ENCODE results near the gene PPP6R2.

PPP6R2 gene, protein sequence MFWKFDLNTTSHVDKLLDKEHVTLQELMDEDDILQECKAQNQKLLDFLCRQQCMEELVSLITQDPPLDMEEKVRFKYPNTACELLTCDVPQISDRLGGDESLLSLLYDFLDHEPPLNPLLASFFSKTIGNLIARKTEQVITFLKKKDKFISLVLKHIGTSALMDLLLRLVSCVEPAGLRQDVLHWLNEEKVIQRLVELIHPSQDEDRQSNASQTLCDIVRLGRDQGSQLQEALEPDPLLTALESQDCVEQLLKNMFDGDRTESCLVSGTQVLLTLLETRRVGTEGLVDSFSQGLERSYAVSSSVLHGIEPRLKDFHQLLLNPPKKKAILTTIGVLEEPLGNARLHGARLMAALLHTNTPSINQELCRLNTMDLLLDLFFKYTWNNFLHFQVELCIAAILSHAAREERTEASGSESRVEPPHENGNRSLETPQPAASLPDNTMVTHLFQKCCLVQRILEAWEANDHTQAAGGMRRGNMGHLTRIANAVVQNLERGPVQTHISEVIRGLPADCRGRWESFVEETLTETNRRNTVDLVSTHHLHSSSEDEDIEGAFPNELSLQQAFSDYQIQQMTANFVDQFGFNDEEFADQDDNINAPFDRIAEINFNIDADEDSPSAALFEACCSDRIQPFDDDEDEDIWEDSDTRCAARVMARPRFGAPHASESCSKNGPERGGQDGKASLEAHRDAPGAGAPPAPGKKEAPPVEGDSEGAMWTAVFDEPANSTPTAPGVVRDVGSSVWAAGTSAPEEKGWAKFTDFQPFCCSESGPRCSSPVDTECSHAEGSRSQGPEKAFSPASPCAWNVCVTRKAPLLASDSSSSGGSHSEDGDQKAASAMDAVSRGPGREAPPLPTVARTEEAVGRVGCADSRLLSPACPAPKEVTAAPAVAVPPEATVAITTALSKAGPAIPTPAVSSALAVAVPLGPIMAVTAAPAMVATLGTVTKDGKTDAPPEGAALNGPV

GRCh38 chr22:50342651-50343540, at the start of gene PPP6R2:
Gene PPP6R2 (plus strand): TSS chr22:50343327. CDS start chr22:50393909, 50,582 bp downstream.
- DNase-seq (ENCODE audit: low read depth), result peak; percentile 76
- H3K4me3 ChIP-seq (ENCODE audit: low read depth, low read length), result peak within 1 kb of the TSS; percentile 69
- TF ChIP-seq MYC (IDR thresholded peaks at IDR 0.05; ENCODE audit: low read depth, low read length), result no peak
- TF ChIP-seq, protein P1, sequence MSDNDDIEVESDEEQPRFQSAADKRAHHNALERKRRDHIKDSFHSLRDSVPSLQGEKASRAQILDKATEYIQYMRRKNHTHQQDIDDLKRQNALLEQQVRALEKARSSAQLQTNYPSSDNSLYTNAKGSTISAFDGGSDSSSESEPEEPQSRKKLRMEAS (IDR thresholded peaks at IDR 0.05; ENCODE audit: low read depth, low read length), result 0 out of 2 replicates have a peak, but pooled peaks have one; percentile 20
- TF ChIP-seq POLR2A (IDR thresholded peaks at IDR 0.05; ENCODE audit: extremely low read depth, insufficient read length), result peak; percentile 28
- TF ChIP-seq CTCF (IDR thresholded peaks at IDR 0.05; ENCODE audit: low read depth, low read length), result no peak

GRCh38 chr22:50293441-50294318, 49.4 kb upstream of the PPP6R2 start:
- no peak overlapping the region for H3K4me3 ChIP-seq (ENCODE audit: low read depth, low read length)
- TF ChIP-seq POLR2A (IDR thresholded peaks at IDR 0.05; ENCODE audit: extremely low read depth, insufficient read length) (no peak), MYC (IDR thresholded peaks at IDR 0.05; ENCODE audit: low read depth, low read length) (no peak), CTCF (IDR thresholded peaks at IDR 0.05; ENCODE audit: low read depth, low read length) (no peak)
- TF ChIP-seq, protein P1 (IDR thresholded peaks at IDR 0.05; ENCODE audit: low read depth, low read length), result no peak
- peak; percentile 59 for DNase-seq (ENCODE audit: low read depth)

- TF ChIP-seq POLR2A (IDR thresholded peaks at IDR 0.05; ENCODE audit: extremely low read depth, insufficient read length) (no peak), CTCF (IDR thresholded peaks at IDR 0.05; ENCODE audit: low read depth, low read length) (no peak), MYC (IDR thresholded peaks at IDR 0.05; ENCODE audit: low read depth, low read length) (no peak)
- TF ChIP-seq, protein P1 (IDR thresholded peaks at IDR 0.05; ENCODE audit: low read depth, low read length), result no peak
- no peak for DNase-seq (ENCODE audit: low read depth)
- no peak overlapping the region for H3K4me3 ChIP-seq (ENCODE audit: low read depth, low read length)
Measured at GRCh38 chr22:50294319-50294656, 48.8 kb upstream of the PPP6R2 start.

DNA sequence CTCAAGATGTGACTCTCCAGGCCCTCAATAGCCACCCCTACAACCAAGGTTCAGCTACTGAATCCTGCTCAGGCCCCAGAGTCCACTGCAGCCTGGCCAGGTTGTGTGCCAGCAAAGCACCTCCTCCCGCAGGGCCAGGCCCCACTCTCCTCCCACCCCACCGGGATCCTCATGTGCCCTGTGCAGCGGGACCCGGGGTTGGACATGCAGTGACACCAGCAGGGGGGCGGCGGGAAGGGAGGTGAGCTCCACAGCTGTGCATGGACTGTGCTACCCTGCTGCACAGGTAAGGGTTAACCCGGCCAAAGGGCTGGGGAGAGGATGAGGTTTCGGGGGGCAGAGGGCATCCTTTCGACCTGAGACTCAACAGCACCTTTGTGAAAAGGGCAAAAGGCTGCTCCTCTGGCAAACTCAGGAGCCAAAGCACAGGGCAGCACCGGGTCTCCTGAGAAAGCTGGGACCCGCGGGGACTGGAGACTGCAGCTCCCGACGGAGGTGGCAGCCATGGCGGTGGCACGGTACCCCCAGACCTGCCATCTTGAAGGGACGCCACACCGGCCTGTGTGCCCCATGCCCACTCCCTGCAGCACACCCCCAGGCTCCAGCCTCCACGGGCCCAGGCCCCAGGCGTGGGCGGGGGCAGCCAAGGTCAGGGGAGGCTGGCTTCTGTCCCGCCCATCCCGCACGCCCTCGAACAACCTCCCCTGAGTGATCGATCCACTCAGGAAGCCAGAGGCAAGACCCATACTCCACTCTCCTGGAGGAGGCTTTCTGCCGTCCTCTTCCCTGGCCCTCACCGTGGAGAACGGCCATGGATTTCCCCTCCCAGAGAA, 46.3 kb upstream of the PPP6R2 start:
- no peak for DNase-seq (ENCODE audit: low read depth)
- no peak overlapping the region for H3K4me3 ChIP-seq (ENCODE audit: low read depth, low read length)
- TF ChIP-seq POLR2A (IDR thresholded peaks at IDR 0.05; ENCODE audit: extremely low read depth, insufficient read length) (no peak), MYC (IDR thresholded peaks at IDR 0.05; ENCODE audit: low read depth, low read length) (no peak), CTCF (IDR thresholded peaks at IDR 0.05; ENCODE audit: low read depth, low read length) (no peak)
- TF ChIP-seq, protein P1 (IDR thresholded peaks at IDR 0.05; ENCODE audit: low read depth, low read length), result no peak

Measured in NB4 (cell line).